CD14-positive monocyte (primary cell): Measurements from ENCODE around the gene IQCN. TPM values are rescaled to one million over a fixed set of nuclear protein-coding genes. Genes with fewer than 3 reads are reported as not detected.

Experiments used
- DNase-seq, 3 donors: peaks; one replicate each; pipeline ENCODE4 v3.0.0-alpha.2; 2011 to 2022
- H2AFZ ChIP-seq: 2 replicates; pipeline ENCODE4 v1.6.0; 2012; ENCODE audit warnings: mild to moderate bottlenecking, low read depth, low read length, inconsistent platforms; ENCODE audit not compliant: insufficient read depth, poor library complexity, severe bottlenecking
- H3K27ac ChIP-seq, 2 donors: 1 replicate in 1 of 2; 2 replicates in 1 of 2; pipeline ENCODE4 v1.5.1; 2012 to 2013; ENCODE audit warnings: low read length in 2 of 2, control low read depth in 1 of 2, inconsistent platforms in 1 of 2, low read depth in 1 of 2, mild to moderate bottlenecking in 1 of 2
- H3K27me3 ChIP-seq, 2 donors: one replicate each; pipeline versions ENCODE4 v1.6.0 to v1.6.1; 2011 to 2013; ENCODE audit warnings: low read length in 2 of 2; ENCODE audit not compliant: control insufficient read depth in 2 of 2, insufficient read depth in 2 of 2
- H3K36me3 ChIP-seq, 2 donors: replicated peaks in 1 of 2; 1 replicate in 1 of 2; 2 replicates in 1 of 2; pipeline versions ENCODE4 v1.5.1 to v1.6.1; 2012 to 2013; ENCODE audit warnings: low read length in 2 of 2, control low read depth in 1 of 2, inconsistent platforms in 1 of 2, mild to moderate bottlenecking in 1 of 2; ENCODE audit not compliant: insufficient read depth in 2 of 2, control insufficient read depth in 1 of 2
- H3K4me1 ChIP-seq, 2 donors: 1 replicate in 1 of 2; 2 replicates in 1 of 2; pipeline versions ENCODE4 v1.5.1 to v1.6.1; 2012 to 2013; ENCODE audit warnings: low read length in 2 of 2, control low read depth in 1 of 2, inconsistent platforms in 1 of 2, mild to moderate bottlenecking in 1 of 2, moderate library complexity in 1 of 2; ENCODE audit not compliant: insufficient read depth in 2 of 2, control insufficient read depth in 1 of 2
- H3K4me2 ChIP-seq: replicated peaks from 2 replicates; pipeline ENCODE3; 2012; ENCODE audit warnings: low read length, moderate library complexity, mild to moderate bottlenecking; ENCODE audit not compliant: poor library complexity, severe bottlenecking; ENCODE audit errors: extremely low read depth
- H3K4me3 ChIP-seq, 3 experiments: fragments of 200-600 bp in 1 of 3; sonication (generic) in 1 of 3; replicated peaks in 1 of 3; 1 replicate in 2 of 3; 2 replicates in 1 of 3; pipeline ENCODE4 v1.5.1; 2011 to 2013; ENCODE audit warnings: low read length in 3 of 3, mild to moderate bottlenecking in 3 of 3, control low read depth in 2 of 3, low read depth in 2 of 3, inconsistent platforms in 1 of 3, moderate library complexity in 1 of 3
- H3K79me2 ChIP-seq: 2 replicates; pipeline ENCODE4 v1.6.0; 2012; ENCODE audit warnings: mild to moderate bottlenecking, control low read depth, inconsistent platforms, low read length, moderate library complexity; ENCODE audit not compliant: insufficient read depth
- H3K9ac ChIP-seq: 2 replicates; pipeline ENCODE4 v1.6.0; 2017; ENCODE audit warnings: low read length, mild to moderate bottlenecking; ENCODE audit not compliant: insufficient read depth, poor library complexity, severe bottlenecking
- H3K9me3 ChIP-seq, 2 donors: replicated peaks in 1 of 2; 1 replicate in 1 of 2; 2 replicates in 1 of 2; pipeline versions ENCODE4 v1.5.1 to v1.6.1; 2012 to 2013; ENCODE audit warnings: low read length in 2 of 2, control low read depth in 1 of 2; ENCODE audit not compliant: control insufficient read depth in 1 of 2, insufficient read depth in 1 of 2
- H4K20me1 ChIP-seq: 2 replicates; pipeline ENCODE4 v1.6.0; 2012; ENCODE audit warnings: mild to moderate bottlenecking, low read length, control low read depth, moderate library complexity; ENCODE audit not compliant: insufficient read depth
- H3K27ac Mint-ChIP-seq, 7 donors: one replicate each; pipeline ENCODE4 v1.8.0; 2020; ENCODE audit warnings: mild to moderate bottlenecking in 7 of 7, mixed read lengths in 7 of 7, moderate library complexity in 6 of 7, inconsistent platforms in 2 of 7
- H3K27me3 Mint-ChIP-seq, 3 donors: one replicate each; pipeline ENCODE4 v1.8.0; 2021 to 2022; ENCODE audit warnings: low read depth in 3 of 3, mild to moderate bottlenecking in 3 of 3, mixed read lengths in 3 of 3, moderate library complexity in 3 of 3, inconsistent platforms in 1 of 3
- H3K36me3 Mint-ChIP-seq, 2 donors: one replicate each; pipeline ENCODE4 v1.8.0; 2020; ENCODE audit warnings: mixed read lengths in 2 of 2, inconsistent platforms in 1 of 2, mild to moderate bottlenecking in 1 of 2
- H3K4me1 Mint-ChIP-seq: one replicate; pipeline ENCODE4 v1.8.0; 2020; ENCODE audit warnings: mild to moderate bottlenecking, mixed read lengths
- H3K4me3 Mint-ChIP-seq, 2 donors: one replicate each; pipeline ENCODE4 v1.8.0; 2020; ENCODE audit warnings: mild to moderate bottlenecking in 2 of 2, mixed read lengths in 2 of 2, moderate library complexity in 1 of 2
- H3K9me3 Mint-ChIP-seq, 7 donors: one replicate each; pipeline ENCODE4 v1.8.0; 2020 to 2022; ENCODE audit warnings: mixed read lengths in 7 of 7, mild to moderate bottlenecking in 6 of 7, moderate library complexity in 6 of 7, inconsistent platforms in 2 of 7
- WGBS: methylation state at CpG from one replicate; pipeline ENCODE4 v1.1.5; 2013; ENCODE audit warnings: missing lambda C conversion rate; ENCODE audit not compliant: insufficient coverage; 5-methylcytosine and 5-hydroxymethylcytosine counted together
- intact Hi-C, 2 donors: fragments of 100-400 bp; cut with micrococcal nuclease; formaldehyde crosslinking; loops; one replicate each; pipeline versions ENCODE4 v1.15.0 to v1.15.1; 2023
- polyA plus RNA-seq, 3 donors: library from polyadenylated mRNA; depleted of rRNA in 1 of 3; unstranded in 2 of 3; stranded (reverse) in 1 of 3; fragments of 300-500 nt in 2 of 3; fragments of >200 nt in 1 of 3; fragmentation: Illumina TruSeq in 2 of 3; gene quantifications; 1 replicate in 2 of 3; 2 replicates in 1 of 3; pipeline ENCODE4 v1.2.3, GENCODE V29; 2012 to 2021
- TF ChIP-seq, protein P1 (sequence below): fragments of 200-600 bp; IDR thresholded peaks from one replicate; pipeline ENCODE4 v1.8.0; 2022; ENCODE audit warnings: antibody characterized with exemption, mild to moderate bottlenecking

Gene IQCN
- polyA plus RNA-seq, 3 donors: 6.9 TPM; not detected in 2

DNA sequence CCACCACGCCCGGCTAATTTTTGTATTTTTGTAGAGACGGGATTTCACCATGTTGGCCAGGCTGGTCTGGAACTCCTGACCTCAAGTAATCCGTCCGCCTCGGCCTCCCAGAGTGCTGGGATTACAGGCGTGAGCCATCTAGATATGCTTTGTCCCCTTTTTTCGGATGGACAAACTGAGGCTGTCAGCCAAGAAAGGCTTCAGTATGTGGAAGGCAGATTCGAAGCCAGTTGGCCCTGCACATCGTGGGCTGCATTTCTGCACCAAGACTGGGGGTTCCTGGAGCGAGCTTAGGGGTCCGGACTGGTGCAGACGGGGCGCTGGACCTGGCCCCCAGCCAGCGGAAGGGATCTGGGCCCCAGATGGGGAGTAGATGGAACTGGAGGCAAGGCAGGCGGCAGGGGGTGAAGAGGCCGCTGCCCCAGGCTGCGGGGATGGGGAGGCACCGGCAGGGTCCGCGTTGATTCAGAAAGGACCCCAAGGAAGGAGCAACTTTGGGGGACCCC lies 16.8 kb upstream of the IQCN start:
- Mint-ChIP-seq H3K4me3 (peak overlapping the region; percentile 87 to 92), H3K4me1 (peaks cover 42% of the 10 kb centered on the region), H3K9me3 (peaks cover 0 to 2% (median 0%) of the 10 kb centered on the region in 7 donors), H3K27ac (peak overlapping the region; percentile 91 to 100 (median 99)), H3K27me3 (peaks cover 0 to 3% (median 2%) of the 10 kb centered on the region in 3 donors), H3K36me3 (peaks cover 2 to 6% of the 10 kb centered on the region in 2 donors)
- peak overlapping the region; percentile 61 for H2AFZ ChIP-seq
- H3K36me3 ChIP-seq: no peaks in the 10 kb centered on the region
- 26% methylated on average over 20 of the region's 21 CpGs for WGBS
- H3K4me3 ChIP-seq: peak overlapping the region; percentile 62 to 94 (median 92)
- no peak for DNase-seq
- peaks cover 41 to 50% of the 10 kb centered on the region in 2 donors for H3K4me1 ChIP-seq
- H3K79me2 ChIP-seq: no peaks in the 10 kb centered on the region
- peak overlapping the region; percentile 97 for H3K4me2 ChIP-seq
- H3K9me3 ChIP-seq: no peaks in the 10 kb centered on the region
- H3K27me3 ChIP-seq: no peaks in the 10 kb centered on the region
- TF ChIP-seq, protein P1, sequence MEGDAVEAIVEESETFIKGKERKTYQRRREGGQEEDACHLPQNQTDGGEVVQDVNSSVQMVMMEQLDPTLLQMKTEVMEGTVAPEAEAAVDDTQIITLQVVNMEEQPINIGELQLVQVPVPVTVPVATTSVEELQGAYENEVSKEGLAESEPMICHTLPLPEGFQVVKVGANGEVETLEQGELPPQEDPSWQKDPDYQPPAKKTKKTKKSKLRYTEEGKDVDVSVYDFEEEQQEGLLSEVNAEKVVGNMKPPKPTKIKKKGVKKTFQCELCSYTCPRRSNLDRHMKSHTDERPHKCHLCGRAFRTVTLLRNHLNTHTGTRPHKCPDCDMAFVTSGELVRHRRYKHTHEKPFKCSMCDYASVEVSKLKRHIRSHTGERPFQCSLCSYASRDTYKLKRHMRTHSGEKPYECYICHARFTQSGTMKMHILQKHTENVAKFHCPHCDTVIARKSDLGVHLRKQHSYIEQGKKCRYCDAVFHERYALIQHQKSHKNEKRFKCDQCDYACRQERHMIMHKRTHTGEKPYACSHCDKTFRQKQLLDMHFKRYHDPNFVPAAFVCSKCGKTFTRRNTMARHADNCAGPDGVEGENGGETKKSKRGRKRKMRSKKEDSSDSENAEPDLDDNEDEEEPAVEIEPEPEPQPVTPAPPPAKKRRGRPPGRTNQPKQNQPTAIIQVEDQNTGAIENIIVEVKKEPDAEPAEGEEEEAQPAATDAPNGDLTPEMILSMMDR: no peak
- H4K20me1 ChIP-seq: no peaks in the 10 kb centered on the region
- peak overlapping the region; percentile 89 for H3K9ac ChIP-seq
- intact Hi-C loops: loop anchor here (1.0 kb wide), 2 partner anchors 9 to 10 kb away; no protein-coding TSS in a partner anchor
- peak overlapping the region; percentile 99 to 100 for H3K27ac ChIP-seq

DNA sequence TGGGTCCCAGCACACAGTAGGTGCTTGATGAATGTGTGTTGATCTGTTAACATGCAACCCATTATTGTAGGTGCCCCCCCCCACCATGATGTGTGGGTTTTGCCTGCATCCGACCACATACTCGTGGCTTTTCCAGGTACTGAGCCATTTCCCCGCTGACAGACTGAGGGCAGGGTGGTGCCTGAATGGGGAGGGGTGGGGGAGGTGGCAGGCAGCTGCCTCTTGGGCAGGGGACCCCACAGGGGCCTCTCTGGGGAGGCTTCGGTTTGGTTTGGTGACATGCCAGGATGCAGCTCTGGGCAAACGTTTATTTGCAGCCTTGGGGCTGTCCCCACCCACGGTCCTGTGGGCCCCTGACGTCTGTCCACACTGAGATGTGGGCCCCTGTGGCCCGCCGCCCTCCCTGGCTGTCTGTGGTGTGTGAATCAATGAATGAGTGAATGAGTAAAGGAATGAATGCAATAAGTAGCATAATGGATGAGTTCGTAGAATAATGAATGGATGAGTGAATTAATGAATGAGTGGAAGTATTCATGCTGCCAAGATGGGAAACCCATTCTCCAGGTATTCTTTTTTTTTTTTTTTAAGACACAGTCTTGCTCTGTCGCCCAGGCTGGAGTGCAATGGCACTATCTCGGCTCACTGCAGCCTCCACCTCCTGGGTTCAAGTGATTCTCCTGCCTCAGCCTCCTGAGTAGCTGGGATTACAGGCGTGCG lies 16.2 kb upstream of the IQCN start:
- peak overlapping the region; percentile 89 for H3K9ac ChIP-seq
- TF ChIP-seq, protein P1: no peak
- Mint-ChIP-seq H3K27me3 (peaks cover 0 to 3% (median 2%) of the 10 kb centered on the region in 3 donors), H3K27ac (peak overlapping the region; percentile 91 to 100 (median 99)), H3K9me3 (peaks cover 0 to 2% (median 0%) of the 10 kb centered on the region in 7 donors), H3K36me3 (peaks cover 2 to 6% of the 10 kb centered on the region in 2 donors), H3K4me1 (peaks cover 42% of the 10 kb centered on the region), H3K4me3 (peak overlapping the region; percentile 87 to 92)
- H3K79me2 ChIP-seq: no peaks in the 10 kb centered on the region
- 22% methylated on average over 9 of the region's 14 CpGs for WGBS
- intact Hi-C loops: loop anchor here (1.0 kb wide), 2 partner anchors 8 to 11 kb away; no protein-coding TSS in a partner anchor
- no peaks in the 10 kb centered on the region for H3K9me3 ChIP-seq
- peak overlapping the region in 1 of 3 experiments; percentile 94 for H3K4me3 ChIP-seq
- no peaks in the 10 kb centered on the region for H3K27me3 ChIP-seq
- peak overlapping the region; percentile 97 for H3K4me2 ChIP-seq
- H3K4me1 ChIP-seq: peaks cover 41 to 50% of the 10 kb centered on the region in 2 donors
- DNase-seq: peak in 2 of 3 donors; percentile 11 to 30
- H3K27ac ChIP-seq: peak overlapping the region; percentile 99 to 100
- H4K20me1 ChIP-seq: no peaks in the 10 kb centered on the region
- H3K36me3 ChIP-seq: no peaks in the 10 kb centered on the region
- H2AFZ ChIP-seq: no peak overlapping the region
